NCI-H146 treated with DMSO at 0.1 percent for 48 hours (cell line): ENCODE measurements around the gene BDNF.
"Not testable (repeated sequence)": the region's sequence is repeated elsewhere in the genome, so short reads cannot be mapped to it uniquely, and the experiment has no call there.

ENCODE experiments used
- DNase-seq: peaks from one replicate; lab custom pipeline; 2025; ENCODE audit not compliant: unreplicated experiment; lab: John Stamatoyannopoulos, UW

BDNF gene

GRCh38 chr11:27700351-27701301, at the start of gene BDNF:
BDNF (minus strand) TSS chr11:27700455; CDS start chr11:27658564, 41,891 bp downstream.
- DNase-seq: no peak

DNA sequence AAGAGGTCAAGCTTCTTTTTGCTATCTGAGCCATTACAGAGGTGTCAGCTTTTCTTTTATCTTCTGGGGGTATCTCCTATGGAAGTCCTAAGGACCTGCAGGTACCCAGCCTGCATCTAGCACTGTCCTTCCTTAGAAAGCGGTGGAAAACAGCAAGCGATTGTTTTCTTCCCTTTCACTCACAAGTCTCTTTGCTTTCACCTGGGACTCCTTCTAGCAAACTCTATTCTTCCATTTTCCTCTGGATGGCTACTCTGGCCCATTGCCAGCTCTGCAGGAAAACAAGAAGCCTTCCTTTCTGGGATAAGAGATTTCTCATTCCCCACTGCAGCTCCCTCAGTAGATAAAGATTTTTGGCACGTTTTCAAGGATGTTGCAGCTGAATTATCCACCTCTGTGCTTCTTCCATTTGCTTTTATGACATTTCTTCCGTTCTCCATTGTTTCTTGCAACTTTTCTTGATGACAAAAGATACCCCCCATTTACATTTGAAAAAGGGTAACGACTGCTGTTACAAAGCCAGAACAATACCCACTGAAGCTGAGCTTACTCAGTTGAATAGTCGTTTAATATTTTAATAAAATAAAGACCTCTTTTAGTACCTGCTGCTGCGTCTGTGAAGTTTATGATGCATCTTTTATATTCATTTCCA, 40.2 kb upstream of the BDNF start:
- DNase-seq: no peak

DNA sequence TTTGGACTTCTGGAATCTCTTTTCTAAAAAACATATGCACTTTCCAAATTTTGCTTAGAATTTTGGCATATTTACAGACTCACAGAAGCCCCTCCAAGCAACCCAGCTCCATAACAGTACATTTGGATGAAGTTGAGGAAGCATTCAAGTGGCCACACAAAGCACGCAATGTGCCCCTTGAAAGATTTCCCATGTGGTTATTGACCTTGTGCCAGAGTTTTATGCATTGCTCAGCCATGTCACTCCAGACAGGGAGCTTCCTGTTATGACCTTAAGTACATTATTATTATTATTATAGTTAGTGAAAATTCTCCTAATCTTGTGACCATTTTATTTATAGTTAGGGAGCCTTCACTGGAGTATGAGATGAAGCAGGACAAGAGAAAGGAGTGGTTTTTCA, 35.0 kb upstream of the BDNF start:
- no peak for DNase-seq

- not testable (repeated sequence) for DNase-seq
These were observed 31.5 kb upstream of the BDNF start for GRCh38 chr11:27731803-27732202.

DNA sequence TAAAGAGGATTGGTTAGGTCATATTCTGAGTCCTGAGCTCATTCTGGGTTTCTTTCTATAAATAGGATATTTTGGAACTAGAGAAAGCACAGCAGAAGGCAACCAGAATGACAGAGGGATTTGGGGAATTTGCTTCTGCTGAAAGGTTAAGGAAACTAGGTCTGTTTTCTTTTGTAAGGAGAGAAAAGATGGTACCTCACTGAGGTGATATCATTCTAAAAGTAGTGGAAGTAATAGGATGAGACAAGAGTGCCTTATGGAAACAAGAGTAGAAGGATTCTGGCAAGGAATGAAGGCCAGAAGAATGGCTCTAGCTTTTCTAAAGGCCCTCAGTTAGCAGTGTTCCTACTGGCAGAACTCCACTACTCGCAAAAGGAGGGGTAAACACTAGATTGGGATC, 26.7 kb upstream of the BDNF start:
- no peak for DNase-seq

DNA sequence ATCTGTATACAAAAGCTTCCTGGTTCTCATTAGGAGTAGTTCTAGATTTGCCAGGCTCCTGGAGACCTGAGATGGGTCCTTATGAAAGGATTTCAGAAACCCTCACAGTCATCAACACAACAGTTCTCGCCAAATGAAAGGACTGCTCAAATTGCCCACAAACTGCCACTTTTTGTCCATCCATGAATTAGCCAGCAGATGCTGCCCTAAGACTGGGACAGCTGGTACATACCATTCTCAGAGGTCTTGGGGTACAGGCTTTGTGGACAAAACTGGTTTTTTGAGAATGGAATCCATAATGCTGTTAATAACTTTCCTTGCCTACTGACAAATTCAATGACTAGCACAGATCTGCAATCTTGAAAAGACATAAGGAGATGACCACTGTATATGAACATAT, 23.4 kb upstream of the BDNF start:
- DNase-seq: no peak

- DNase-seq: no peak
These were observed 22.7 kb upstream of the BDNF start for GRCh38 chr11:27722953-27723344.

- DNase-seq: no peak
These were observed 22.1 kb upstream of the BDNF start for GRCh38 chr11:27722117-27722952.

- no peak for DNase-seq
These were observed 21.2 kb upstream of the BDNF start for GRCh38 chr11:27721264-27722116.

DNA sequence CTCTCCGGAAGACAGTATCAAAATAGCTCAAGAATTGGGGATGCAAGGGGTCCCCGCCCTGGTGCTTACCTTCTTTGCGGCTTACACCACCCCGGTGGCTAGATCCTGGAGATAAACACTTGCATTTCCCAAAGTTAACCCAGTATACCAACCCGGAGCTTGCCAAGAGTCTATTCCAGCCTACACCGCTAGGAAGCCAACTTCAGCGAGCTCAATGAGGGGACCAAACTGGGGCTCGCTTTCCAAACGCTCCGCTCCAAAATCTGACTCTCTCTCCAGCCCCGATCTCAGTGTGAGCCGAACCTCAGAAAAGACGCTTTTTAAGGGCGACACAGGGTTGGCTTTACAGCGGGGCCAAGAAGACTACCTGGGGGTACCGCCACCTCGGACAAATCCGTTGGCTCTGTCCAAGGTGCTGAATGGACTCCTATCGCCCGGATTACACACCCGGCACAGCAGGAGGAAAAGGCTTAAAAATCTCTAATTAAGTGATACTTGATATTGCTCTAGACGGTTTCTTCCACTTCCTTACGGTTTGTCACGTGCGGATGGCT, 20.1 kb upstream of the BDNF start:
- no peak for DNase-seq

DNA sequence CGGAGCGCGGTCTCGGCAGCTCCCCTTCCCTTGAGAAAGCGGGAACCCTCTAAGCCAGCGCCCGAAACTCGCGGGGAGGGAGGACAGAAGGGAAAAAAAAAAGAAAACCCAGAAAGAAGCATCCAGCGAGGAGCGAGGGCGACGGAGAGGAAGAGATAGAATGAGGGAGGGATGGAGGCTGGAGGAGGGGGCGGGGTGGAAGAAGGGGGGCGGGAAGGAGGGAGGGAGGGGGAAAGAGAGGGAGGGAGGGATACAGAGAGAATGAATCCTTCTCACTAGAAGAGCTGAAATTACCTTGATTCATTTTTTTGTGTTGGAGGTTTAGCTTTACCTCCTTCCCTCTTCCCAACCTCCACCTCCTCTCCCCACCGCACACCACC, 19.3 kb upstream of the BDNF start:
- no peak for DNase-seq

- peak; percentile 60 for DNase-seq
These were observed 18.7 kb upstream of the BDNF start for GRCh38 chr11:27718863-27719545.

GRCh38 chr11:27718346-27718862, 18.1 kb upstream of the BDNF start:
- peak; percentile 60 for DNase-seq

- DNase-seq: no peak
These were observed 17.6 kb upstream of the BDNF start for GRCh38 chr11:27717801-27718229.

DNA sequence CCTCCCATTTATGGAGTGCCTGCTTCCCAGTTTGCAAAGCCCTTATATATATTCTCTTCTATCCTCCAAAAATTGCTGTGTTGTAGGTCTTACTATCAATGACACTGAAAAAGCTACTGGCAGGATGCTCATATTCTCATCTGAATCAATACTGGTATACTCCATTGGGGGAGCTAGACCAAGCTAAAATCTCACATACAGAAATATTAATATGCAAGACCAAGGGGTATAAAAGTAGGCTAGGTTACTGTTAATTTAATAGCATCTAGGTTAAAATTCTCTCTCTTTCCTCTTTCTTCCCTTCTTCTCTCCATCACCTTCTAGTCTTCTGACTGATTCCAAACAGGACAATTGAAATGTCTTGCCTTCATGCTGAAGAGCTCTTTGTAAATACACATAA, 17.1 kb upstream of the BDNF start:
- no peak for DNase-seq

- no peak for DNase-seq
These were observed 16.6 kb upstream of the BDNF start for GRCh38 chr11:27716835-27717234.

- no peak for DNase-seq
These were observed 16.0 kb upstream of the BDNF start for GRCh38 chr11:27716216-27716615.

- DNase-seq: no peak
These were observed 11.5 kb upstream of the BDNF start for GRCh38 chr11:27711725-27712124.

- no peak for DNase-seq
These were observed 10.3 kb upstream of the BDNF start for GRCh38 chr11:27710536-27710935.
